Measurements from ENCODE around the gene PIGB.
"Not testable (repeated sequence)": the region's sequence is repeated elsewhere in the genome, so short reads cannot be mapped to it uniquely, and the experiment has no call there.

PIGB gene

GRCh38 chr15:55389264-55389607 is 70.2 kb downstream of the PIGB start:
- Histone ChIP-seq H3K4me3 (ENCODE audit: low read length) (no peak overlapping the region), H3K27me3 (ENCODE audit: insufficient read depth, low read length, poor library complexity) (no peaks in the 10 kb centered on the region), H3K27ac (ENCODE audit: low read depth, low read length) (no peak overlapping the region), H2BK5ac (ENCODE audit: low read length) (no peak overlapping the region), H4K5ac (ENCODE audit: low read length) (no peak overlapping the region), H4K8ac (ENCODE audit: low read depth, low read length) (no peak overlapping the region), H3K56ac (ENCODE audit: low read length) (no peak overlapping the region), H3K79me2 (ENCODE audit: control insufficient read depth, insufficient read depth, low read length) (no peaks in the 10 kb centered on the region), H2BK120ac (ENCODE audit: low read depth, low read length) (no peak overlapping the region), H3K36me3 (ENCODE audit: control insufficient read depth, insufficient read depth, low read length) (no peaks in the 10 kb centered on the region), H3K4me2 (ENCODE audit: low read length) (no peak overlapping the region), H3K18ac (ENCODE audit: low read length) (no peak overlapping the region), H2AK5ac (ENCODE audit: low read length) (no peak overlapping the region), H3K79me1 (ENCODE audit: low read length) (no peaks in the 10 kb centered on the region), H3K4me1 (ENCODE audit: control insufficient read depth, low read depth, low read length) (no peaks in the 10 kb centered on the region), H3K23ac (ENCODE audit: low read length) (no peak overlapping the region), H3K4ac (ENCODE audit: low read depth, low read length) (no peak overlapping the region), H2BK15ac (replicated peaks; ENCODE audit: low read depth) (no peak overlapping the region), H3K9ac (ENCODE audit: low read length) (no peak overlapping the region)
- no peak for DNase-seq

GRCh38 chr15:55394694-55395093 is 75.7 kb downstream of the PIGB start:
- Histone ChIP-seq H3K56ac (ENCODE audit: low read length) (no peak overlapping the region), H3K4ac (ENCODE audit: low read depth, low read length) (no peak overlapping the region), H3K23ac (ENCODE audit: low read length) (no peak overlapping the region), H4K8ac (ENCODE audit: low read depth, low read length) (no peak overlapping the region), H4K5ac (ENCODE audit: low read length) (no peak overlapping the region), H2BK5ac (ENCODE audit: low read length) (no peak overlapping the region), H3K9ac (ENCODE audit: low read length) (no peak overlapping the region), H3K27ac (ENCODE audit: low read depth, low read length) (peak overlapping the region; percentile 19), H3K4me1 (ENCODE audit: control insufficient read depth, low read depth, low read length) (no peaks in the 10 kb centered on the region), H2BK15ac (replicated peaks; ENCODE audit: low read depth) (no peak overlapping the region), H3K4me2 (ENCODE audit: low read length) (no peak overlapping the region), H3K27me3 (ENCODE audit: insufficient read depth, low read length, poor library complexity) (no peaks in the 10 kb centered on the region), H3K36me3 (ENCODE audit: control insufficient read depth, insufficient read depth, low read length) (no peaks in the 10 kb centered on the region), H3K79me1 (ENCODE audit: low read length) (no peaks in the 10 kb centered on the region), H2BK120ac (ENCODE audit: low read depth, low read length) (no peak overlapping the region), H3K4me3 (ENCODE audit: low read length) (no peak overlapping the region), H3K18ac (ENCODE audit: low read length) (no peak overlapping the region), H2AK5ac (ENCODE audit: low read length) (no peak overlapping the region), H3K79me2 (ENCODE audit: control insufficient read depth, insufficient read depth, low read length) (no peaks in the 10 kb centered on the region)
- WGBS (ENCODE audit: extremely low coverage, insufficient coverage, low lambda C conversion rate) = no CpG with 5 or more reads among the region's 1 CpG
- no peak for DNase-seq

GRCh38 chr15:55398243-55398642 is 79.2 kb downstream of the PIGB start:
- H3K23ac ChIP-seq (ENCODE audit: low read length) = no peak overlapping the region

GRCh38 chr15:55400050-55400449 is 81.0 kb downstream of the PIGB start:
- H3K79me1 ChIP-seq (ENCODE audit: low read length) = not testable (repeated sequence)

More at GRCh38 chr15:55398243-55398642, 79.2 kb downstream of the PIGB start:
- no peak overlapping the region for H3K9ac ChIP-seq (ENCODE audit: low read length)
- no peak overlapping the region for H2AK5ac ChIP-seq (ENCODE audit: low read length)
- no peak overlapping the region for H3K4ac ChIP-seq (ENCODE audit: low read depth, low read length)
- no peak for DNase-seq
- WGBS (ENCODE audit: extremely low coverage, insufficient coverage, low lambda C conversion rate) = no CpG with 5 or more reads among the region's 5 CpGs
- no peak overlapping the region for H3K4me2 ChIP-seq (ENCODE audit: low read length)
- H3K4me1 ChIP-seq (ENCODE audit: control insufficient read depth, low read depth, low read length) = no peaks in the 10 kb centered on the region
- no peak overlapping the region for H2BK15ac ChIP-seq (replicated peaks; ENCODE audit: low read depth)
- no peak overlapping the region for H3K4me3 ChIP-seq (ENCODE audit: low read length)
- H3K79me2 ChIP-seq (ENCODE audit: control insufficient read depth, insufficient read depth, low read length) = no peaks in the 10 kb centered on the region
- H3K56ac ChIP-seq (ENCODE audit: low read length) = no peak overlapping the region
- no peak overlapping the region for H3K27ac ChIP-seq (ENCODE audit: low read depth, low read length)
- no peak overlapping the region for H4K8ac ChIP-seq (ENCODE audit: low read depth, low read length)
- H3K18ac ChIP-seq (ENCODE audit: low read length) = no peak overlapping the region
- no peak overlapping the region for H2BK5ac ChIP-seq (ENCODE audit: low read length)
- no peak overlapping the region for H2BK120ac ChIP-seq (ENCODE audit: low read depth, low read length)
- no peak overlapping the region for H4K5ac ChIP-seq (ENCODE audit: low read length)
- H3K36me3 ChIP-seq (ENCODE audit: control insufficient read depth, insufficient read depth, low read length) = no peaks in the 10 kb centered on the region
- no peaks in the 10 kb centered on the region for H3K27me3 ChIP-seq (ENCODE audit: insufficient read depth, low read length, poor library complexity)
- H3K79me1 ChIP-seq (ENCODE audit: low read length) = no peaks in the 10 kb centered on the region

GRCh38 chr15:55401786-55402246 is 82.8 kb downstream of the PIGB start:
- Histone ChIP-seq H3K4me3 (ENCODE audit: low read length) (no peak overlapping the region), H4K8ac (ENCODE audit: low read depth, low read length) (no peak overlapping the region), H3K27me3 (ENCODE audit: insufficient read depth, low read length, poor library complexity) (no peaks in the 10 kb centered on the region), H3K4ac (ENCODE audit: low read depth, low read length) (no peak overlapping the region), H4K5ac (ENCODE audit: low read length) (no peak overlapping the region), H3K56ac (ENCODE audit: low read length) (no peak overlapping the region), H2BK120ac (ENCODE audit: low read depth, low read length) (no peak overlapping the region), H3K23ac (ENCODE audit: low read length) (no peak overlapping the region), H3K9ac (ENCODE audit: low read length) (no peak overlapping the region), H2BK5ac (ENCODE audit: low read length) (no peak overlapping the region), H3K27ac (ENCODE audit: low read depth, low read length) (no peak overlapping the region), H3K4me1 (ENCODE audit: control insufficient read depth, low read depth, low read length) (no peaks in the 10 kb centered on the region), H3K4me2 (ENCODE audit: low read length) (no peak overlapping the region), H3K79me1 (ENCODE audit: low read length) (no peaks in the 10 kb centered on the region), H3K79me2 (ENCODE audit: control insufficient read depth, insufficient read depth, low read length) (no peaks in the 10 kb centered on the region), H2AK5ac (ENCODE audit: low read length) (no peak overlapping the region), H3K18ac (ENCODE audit: low read length) (no peak overlapping the region), H2BK15ac (replicated peaks; ENCODE audit: low read depth) (no peak overlapping the region), H3K36me3 (ENCODE audit: control insufficient read depth, insufficient read depth, low read length) (no peaks in the 10 kb centered on the region)
- DNase-seq = no peak
- WGBS (ENCODE audit: extremely low coverage, insufficient coverage, low lambda C conversion rate) = no CpG with 5 or more reads among the region's 1 CpG

More at GRCh38 chr15:55400050-55400449, 81.0 kb downstream of the PIGB start:
- not testable (repeated sequence) for H2AK5ac ChIP-seq (ENCODE audit: low read length); H3K56ac ChIP-seq (ENCODE audit: low read length); H3K4ac ChIP-seq (ENCODE audit: low read depth, low read length); H4K8ac ChIP-seq (ENCODE audit: low read depth, low read length); H4K5ac ChIP-seq (ENCODE audit: low read length); H3K4me3 ChIP-seq (ENCODE audit: low read length); H3K27me3 ChIP-seq (ENCODE audit: insufficient read depth, low read length, poor library complexity); H2BK15ac ChIP-seq (replicated peaks; ENCODE audit: low read depth); H3K23ac ChIP-seq (ENCODE audit: low read length); H3K9ac ChIP-seq (ENCODE audit: low read length); H3K36me3 ChIP-seq (ENCODE audit: control insufficient read depth, insufficient read depth, low read length); DNase-seq; H3K79me2 ChIP-seq (ENCODE audit: control insufficient read depth, insufficient read depth, low read length); H3K27ac ChIP-seq (ENCODE audit: low read depth, low read length); H3K18ac ChIP-seq (ENCODE audit: low read length); H2BK5ac ChIP-seq (ENCODE audit: low read length); H3K4me1 ChIP-seq (ENCODE audit: control insufficient read depth, low read depth, low read length); H3K4me2 ChIP-seq (ENCODE audit: low read length); H2BK120ac ChIP-seq (ENCODE audit: low read depth, low read length)
- no CpG with 5 or more reads among the region's 8 CpGs for WGBS (ENCODE audit: extremely low coverage, insufficient coverage, low lambda C conversion rate)

GRCh38 chr15:55402707-55403106 is 83.7 kb downstream of the PIGB start:
- H3K18ac ChIP-seq (ENCODE audit: low read length) = no peak overlapping the region
- no peak overlapping the region for H3K9ac ChIP-seq (ENCODE audit: low read length)
- no peak overlapping the region for H3K56ac ChIP-seq (ENCODE audit: low read length)
- no peak overlapping the region for H3K4ac ChIP-seq (ENCODE audit: low read depth, low read length)
- no peak overlapping the region for H2BK5ac ChIP-seq (ENCODE audit: low read length)
- H4K8ac ChIP-seq (ENCODE audit: low read depth, low read length) = no peak overlapping the region
- H3K4me1 ChIP-seq (ENCODE audit: control insufficient read depth, low read depth, low read length) = no peaks in the 10 kb centered on the region
- no peaks in the 10 kb centered on the region for H3K36me3 ChIP-seq (ENCODE audit: control insufficient read depth, insufficient read depth, low read length)
- H2BK120ac ChIP-seq (ENCODE audit: low read depth, low read length) = no peak overlapping the region
- no peak for DNase-seq
- no peaks in the 10 kb centered on the region for H3K27me3 ChIP-seq (ENCODE audit: insufficient read depth, low read length, poor library complexity)
- no peak overlapping the region for H2BK15ac ChIP-seq (replicated peaks; ENCODE audit: low read depth)
- H3K23ac ChIP-seq (ENCODE audit: low read length) = no peak overlapping the region
- no peak overlapping the region for H2AK5ac ChIP-seq (ENCODE audit: low read length)
- no peaks in the 10 kb centered on the region for H3K79me1 ChIP-seq (ENCODE audit: low read length)
- H3K79me2 ChIP-seq (ENCODE audit: control insufficient read depth, insufficient read depth, low read length) = no peaks in the 10 kb centered on the region
- no peak overlapping the region for H4K5ac ChIP-seq (ENCODE audit: low read length)
- no peak overlapping the region for H3K27ac ChIP-seq (ENCODE audit: low read depth, low read length)
- no peak overlapping the region for H3K4me2 ChIP-seq (ENCODE audit: low read length)
- H3K4me3 ChIP-seq (ENCODE audit: low read length) = no peak overlapping the region

All from mesendoderm (in vitro differentiated cells).